Colonic mucosa (tissue), 4 donors: ENCODE measurements around the gene B4GALNT2. TPM values are rescaled to one million over a fixed set of nuclear protein-coding genes. Genes with fewer than 3 reads are reported as not detected.

Source experiments
- DNase-seq: peaks from one replicate; pipeline ENCODE4 v3.0.0-alpha.2; 2020
- H3K27ac ChIP-seq: fragments of 200-600 bp; one replicate; pipeline ENCODE4 v1.8.0; 2021
- H3K27me3 ChIP-seq: fragments of 200-600 bp; one replicate; pipeline ENCODE4 v1.8.0; 2021
- H3K36me3 ChIP-seq: fragments of 200-600 bp; one replicate; pipeline ENCODE4 v1.8.0; 2021
- H3K4me1 ChIP-seq: fragments of 200-600 bp; one replicate; pipeline ENCODE4 v1.8.0; 2021; ENCODE audit warnings: mild to moderate bottlenecking
- H3K4me3 ChIP-seq: fragments of 200-600 bp; one replicate; pipeline ENCODE4 v1.8.0; 2021
- H3K9ac ChIP-seq, 2 donors: one replicate each; pipeline ENCODE4 v1.7.0; 2013; ENCODE audit warnings: control low read depth in 2 of 2, low read depth in 2 of 2, low read length in 2 of 2
- H3K9me3 ChIP-seq: fragments of 200-600 bp; one replicate; pipeline ENCODE4 v1.8.0; 2021
- intact Hi-C: fragments of 100-400 bp; cut with DNase I; formaldehyde crosslinking; loops from one replicate; pipeline ENCODE4 v1.14.1; 2022
- total RNA-seq, 2 donors: library from RNA; stranded (reverse); fragmentation: NEBNext Ultra II Directional in 1 of 2; extraction: Animal tissue kit (Norgen Biotek cat#: 25700) in 1 of 2; gene quantifications; one replicate each; pipeline ENCODE4 v1.2.1, GENCODE V29; 2021
- TF ChIP-seq, protein P1 (sequence below): fragments of 200-600 bp; IDR thresholded peaks from one replicate; pipeline ENCODE4 v1.8.0; 2022; ENCODE audit warnings: antibody characterized with exemption, mild to moderate bottlenecking
- donor health status: healthy.
- donor health status: DM: no; HTN: no; CAD: no.
- donor health status: DM: no; HTN: no; CAD: no.

The B4GALNT2 gene
- total RNA-seq, 2 donors from 2014 or later: 13.3 to 26.8 TPM

DNA sequence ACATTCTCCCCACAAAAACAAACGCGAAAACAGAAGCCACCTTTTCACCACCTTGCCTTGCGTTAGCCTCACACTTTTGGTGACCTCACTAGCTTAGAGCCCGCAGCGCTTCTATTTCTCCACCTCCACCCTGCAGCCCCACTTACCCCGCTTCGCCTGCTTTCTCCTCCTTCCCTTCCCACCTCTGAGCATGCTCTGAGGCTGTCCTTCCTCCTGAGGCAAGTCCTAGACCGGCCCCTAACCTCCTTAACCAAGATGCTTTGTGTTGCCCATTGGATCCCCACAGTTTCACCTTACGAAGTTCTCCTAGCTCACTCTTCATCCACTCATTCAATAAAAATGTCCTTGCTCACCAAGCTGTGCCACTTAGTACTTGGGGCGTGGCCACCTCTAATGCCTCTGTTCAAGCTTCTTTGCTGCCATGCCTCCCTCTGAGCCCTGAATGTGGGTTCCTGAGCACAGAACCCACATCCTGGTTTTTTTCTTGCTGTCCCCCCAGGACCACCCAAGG, 76.5 kb downstream of the B4GALNT2 start:
- Histone ChIP-seq H3K27me3 (no peaks in the 10 kb centered on the region), H3K4me1 (no peaks in the 10 kb centered on the region), H3K36me3 (no peaks in the 10 kb centered on the region), H3K9ac (no peak overlapping the region), H3K9me3 (no peaks in the 10 kb centered on the region), H3K4me3 (no peak overlapping the region), H3K27ac (peak overlapping the region; percentile 60)
- intact Hi-C loops: no loop called here
- TF ChIP-seq, protein P1, sequence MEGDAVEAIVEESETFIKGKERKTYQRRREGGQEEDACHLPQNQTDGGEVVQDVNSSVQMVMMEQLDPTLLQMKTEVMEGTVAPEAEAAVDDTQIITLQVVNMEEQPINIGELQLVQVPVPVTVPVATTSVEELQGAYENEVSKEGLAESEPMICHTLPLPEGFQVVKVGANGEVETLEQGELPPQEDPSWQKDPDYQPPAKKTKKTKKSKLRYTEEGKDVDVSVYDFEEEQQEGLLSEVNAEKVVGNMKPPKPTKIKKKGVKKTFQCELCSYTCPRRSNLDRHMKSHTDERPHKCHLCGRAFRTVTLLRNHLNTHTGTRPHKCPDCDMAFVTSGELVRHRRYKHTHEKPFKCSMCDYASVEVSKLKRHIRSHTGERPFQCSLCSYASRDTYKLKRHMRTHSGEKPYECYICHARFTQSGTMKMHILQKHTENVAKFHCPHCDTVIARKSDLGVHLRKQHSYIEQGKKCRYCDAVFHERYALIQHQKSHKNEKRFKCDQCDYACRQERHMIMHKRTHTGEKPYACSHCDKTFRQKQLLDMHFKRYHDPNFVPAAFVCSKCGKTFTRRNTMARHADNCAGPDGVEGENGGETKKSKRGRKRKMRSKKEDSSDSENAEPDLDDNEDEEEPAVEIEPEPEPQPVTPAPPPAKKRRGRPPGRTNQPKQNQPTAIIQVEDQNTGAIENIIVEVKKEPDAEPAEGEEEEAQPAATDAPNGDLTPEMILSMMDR: no peak
- DNase-seq: no peak

DNA sequence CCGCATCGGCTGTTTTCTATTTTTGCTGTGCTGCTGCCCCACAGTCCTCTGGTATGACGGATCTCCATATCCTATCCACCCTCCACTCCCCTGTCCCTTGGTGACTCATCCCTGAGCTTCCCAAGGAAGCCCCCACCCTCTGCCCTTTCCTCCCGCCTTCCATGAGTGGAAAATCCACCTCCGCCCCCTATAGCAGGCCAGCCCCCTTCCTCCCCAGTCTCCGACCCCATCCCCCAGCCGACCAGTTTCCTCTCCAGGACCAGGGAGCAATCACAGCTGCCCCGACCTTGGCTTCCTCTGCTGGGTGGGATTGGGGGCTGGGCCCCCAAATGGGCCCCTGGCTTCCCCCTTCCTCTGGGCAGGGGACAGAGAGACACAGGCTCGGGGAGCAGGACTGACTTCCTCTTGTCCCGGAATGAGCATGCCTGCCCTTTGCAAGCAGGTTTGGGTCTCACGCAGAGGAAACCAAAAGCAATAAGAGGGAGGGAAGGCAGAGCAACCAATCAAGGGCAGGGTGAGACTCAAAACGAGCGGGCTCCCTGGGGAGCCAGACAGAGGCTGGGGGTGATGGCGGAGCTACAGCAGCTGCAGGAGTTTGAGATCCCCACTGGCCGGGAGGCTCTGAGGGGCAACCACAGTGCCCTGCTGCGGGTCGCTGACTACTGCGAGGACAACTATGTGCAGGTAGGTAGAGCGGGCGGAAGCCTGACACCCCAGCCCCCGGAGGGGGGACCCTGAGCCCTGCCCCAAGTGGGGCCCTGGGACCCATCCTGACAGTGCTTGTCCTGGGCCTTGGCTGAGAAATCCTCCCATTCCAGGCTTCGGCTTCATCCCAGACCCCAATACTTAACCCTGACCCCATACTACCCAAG, 77.8 kb downstream of the B4GALNT2 start, which contains the start of the genes ABI3 and GNGT2:
TSS of gene ABI3 (plus strand) at position 550 of the 872 bp plus-strand sequence. CDS start at position 568, 18 bp downstream.
TSS of gene GNGT2 (minus strand) at position 417 of the 872 bp plus-strand sequence. CDS start 3,152 bp downstream, outside the sequence.
- Histone ChIP-seq H3K4me1 (no peaks in the 10 kb centered on the region), H3K27ac (peak within 1 kb of the TSS; percentile 60), H3K9me3 (no peaks in the 10 kb centered on the region), H3K36me3 (no peaks in the 10 kb centered on the region), H3K27me3 (no peaks in the 10 kb centered on the region), H3K9ac (peak within 1 kb of the TSS; percentile 60 to 61), H3K4me3 (peak within 1 kb of the TSS; percentile 42)
- TF ChIP-seq, protein P1: no peak
- intact Hi-C loops: no loop called here
- DNase-seq: peak; percentile 55

DNA sequence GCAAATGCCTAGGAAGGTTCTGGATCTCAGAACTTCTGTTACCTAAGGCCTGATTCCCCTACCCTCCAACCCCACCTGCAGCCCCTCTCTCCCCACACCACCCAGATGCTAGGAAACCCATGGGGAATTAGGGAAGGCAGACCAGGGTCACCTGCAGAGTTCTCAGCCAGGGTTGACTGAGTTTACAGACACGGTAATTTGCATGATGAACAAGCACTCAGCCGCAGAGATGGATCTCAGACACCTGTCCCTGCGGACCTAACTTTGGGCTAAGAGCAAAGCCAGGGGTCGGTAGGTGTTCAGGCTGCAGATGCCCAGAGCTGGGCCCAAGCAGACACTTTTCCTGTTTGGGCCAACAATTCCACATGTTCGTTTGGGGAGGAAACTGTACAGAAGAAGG, 80.8 kb downstream of the B4GALNT2 start:
- Histone ChIP-seq H3K36me3 (no peaks in the 10 kb centered on the region), H3K4me1 (no peaks in the 10 kb centered on the region), H3K9me3 (no peaks in the 10 kb centered on the region), H3K27me3 (no peaks in the 10 kb centered on the region), H3K9ac (no peak overlapping the region), H3K4me3 (no peak overlapping the region), H3K27ac (peak overlapping the region; percentile 4)
- intact Hi-C loops: no loop called here
- no peak for DNase-seq
- TF ChIP-seq, protein P1: no peak

DNA sequence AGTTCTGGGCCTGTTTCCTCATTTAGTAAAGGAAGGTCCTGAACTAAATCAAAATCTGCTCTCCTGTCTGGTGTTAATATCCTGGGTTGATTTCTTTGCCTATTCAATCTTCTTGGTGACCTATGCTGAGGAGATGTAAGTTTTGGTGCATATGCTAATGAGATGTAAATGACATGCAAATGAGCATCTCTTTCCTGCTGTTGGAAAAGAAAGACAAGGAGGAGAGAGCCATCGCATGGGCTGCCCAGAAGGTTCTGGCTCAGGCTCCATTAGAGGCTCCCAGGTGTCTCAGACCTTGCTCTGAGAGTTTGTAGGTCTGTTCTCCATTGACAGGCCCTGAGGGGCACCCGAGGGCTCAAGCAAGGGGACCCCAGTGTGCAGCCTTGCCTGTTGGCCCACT, 81.3 kb downstream of the B4GALNT2 start:
- intact Hi-C loops: no loop called here

DNA sequence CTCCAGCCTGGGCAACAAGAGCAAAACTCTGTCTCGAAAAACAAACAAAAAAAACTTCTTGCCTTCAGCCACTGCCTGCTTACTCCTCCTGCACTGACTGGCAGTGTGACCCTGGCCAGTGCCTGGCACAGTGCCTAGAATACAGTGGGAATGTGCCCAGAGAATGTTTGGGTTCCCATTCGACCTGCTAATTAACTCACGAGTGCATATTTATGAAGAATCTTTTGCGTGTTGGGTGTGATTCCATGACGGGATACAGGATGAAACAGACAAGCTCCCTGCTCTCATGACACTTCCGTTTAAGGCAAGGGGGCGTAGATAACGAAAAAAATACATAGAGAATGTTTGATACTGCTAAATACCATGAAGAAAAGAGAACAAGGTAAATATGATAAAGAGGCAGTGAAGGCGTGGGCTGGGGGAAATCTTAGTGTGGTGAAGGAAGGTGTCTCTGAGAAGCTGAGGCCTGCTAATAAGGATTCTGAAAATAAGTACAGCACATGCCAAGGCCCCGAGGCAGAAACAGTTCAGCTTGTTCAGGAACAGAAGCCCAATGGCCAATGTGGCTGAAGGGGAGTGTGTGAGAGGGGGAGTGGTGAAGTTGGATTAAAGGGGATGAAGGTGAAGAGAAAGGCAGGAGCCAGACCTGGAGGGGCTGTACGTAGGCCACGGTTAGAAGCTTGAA, 82.2 kb downstream of the B4GALNT2 start:
- no peaks in the 10 kb centered on the region for H3K27me3 ChIP-seq
- no peaks in the 10 kb centered on the region for H3K36me3 ChIP-seq
- TF ChIP-seq, protein P1: no peak
- no peaks in the 10 kb centered on the region for H3K9me3 ChIP-seq
- no peak overlapping the region for H3K4me3 ChIP-seq
- intact Hi-C loops: no loop called here
- DNase-seq: no peak
- no peaks in the 10 kb centered on the region for H3K4me1 ChIP-seq
- peak overlapping the region; percentile 19 for H3K27ac ChIP-seq
- H3K9ac ChIP-seq: no peak overlapping the region

More for the DNA sequence above, 81.3 kb downstream of the B4GALNT2 start:
- no peak overlapping the region for H3K9ac ChIP-seq
- no peaks in the 10 kb centered on the region for H3K4me1 ChIP-seq
- TF ChIP-seq, protein P1: no peak
- H3K9me3 ChIP-seq: no peaks in the 10 kb centered on the region
- no peaks in the 10 kb centered on the region for H3K36me3 ChIP-seq
- no peak for DNase-seq
- H3K27me3 ChIP-seq: no peaks in the 10 kb centered on the region
- peak overlapping the region; percentile 4 for H3K27ac ChIP-seq
- no peak overlapping the region for H3K4me3 ChIP-seq
